Memory B cell (primary cell): Measurements from ENCODE around the gene DHX30.
"Not testable (repeated sequence)": the region's sequence is repeated elsewhere in the genome, so short reads cannot be mapped to it uniquely, and the experiment has no call there.

Experiments
- ATAC-seq: fragments of 150-1000 bp; cut with Tn5 transposase; 2 replicates; pipeline ENCODE4 v1.10.0; 2021; ENCODE audit warnings: low read depth, mild to moderate bottlenecking, moderate library complexity
- DNase-seq, 2 donors: peaks; one replicate each; pipeline ENCODE4 v3.0.0; 2022; ENCODE audit warnings: low spot score in 2 of 2
- H3K27ac Mint-ChIP-seq: one replicate; pipeline ENCODE4 v1.8.0; 2022; ENCODE audit warnings: mild to moderate bottlenecking, moderate library complexity, mixed read lengths
- H3K27me3 Mint-ChIP-seq: one replicate; pipeline ENCODE4 v1.8.0; 2022; ENCODE audit warnings: mixed read lengths
- H3K36me3 Mint-ChIP-seq: one replicate; pipeline ENCODE4 v1.8.0; 2022; ENCODE audit warnings: mild to moderate bottlenecking, mixed read lengths
- H3K4me1 Mint-ChIP-seq: one replicate; pipeline ENCODE4 v1.8.0; 2022; ENCODE audit warnings: mixed read lengths
- H3K4me3 Mint-ChIP-seq: one replicate; pipeline ENCODE4 v1.8.0; 2022; ENCODE audit warnings: mild to moderate bottlenecking, moderate library complexity, mixed read lengths
- H3K9me3 Mint-ChIP-seq: one replicate; pipeline ENCODE4 v1.8.0; 2022; ENCODE audit warnings: mixed read lengths

The DHX30 gene

DNA sequence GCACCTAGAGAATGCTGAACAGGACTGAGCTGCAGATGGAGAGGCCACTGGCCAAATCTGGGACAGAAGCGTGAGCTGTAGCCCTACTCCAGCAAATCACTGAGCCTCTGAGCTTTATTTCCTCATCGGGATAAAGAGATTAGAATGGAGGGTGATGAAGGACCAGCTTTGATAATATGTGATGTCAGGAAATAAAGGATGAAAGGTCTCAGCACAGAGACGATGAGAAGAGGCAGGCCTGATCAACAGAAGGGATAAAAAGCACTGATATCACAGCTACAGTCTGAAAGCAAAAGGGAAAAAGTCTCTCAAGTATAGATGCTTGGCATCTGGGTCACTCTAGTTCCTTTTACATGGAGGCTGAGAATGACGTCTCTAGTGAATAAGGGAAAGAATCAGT lies 70.0 kb downstream of the DHX30 start:
- no peaks in the 10 kb centered on the region for H3K27me3 Mint-ChIP-seq
- ATAC-seq, result no peak
- H3K27ac Mint-ChIP-seq, result no peak overlapping the region
- no peaks in the 10 kb centered on the region for H3K9me3 Mint-ChIP-seq
- peaks cover 3% of the 10 kb centered on the region for H3K4me1 Mint-ChIP-seq
- no peak overlapping the region for H3K4me3 Mint-ChIP-seq
- peaks cover 25% of the 10 kb centered on the region for H3K36me3 Mint-ChIP-seq
- DNase-seq, result no peak

DNA sequence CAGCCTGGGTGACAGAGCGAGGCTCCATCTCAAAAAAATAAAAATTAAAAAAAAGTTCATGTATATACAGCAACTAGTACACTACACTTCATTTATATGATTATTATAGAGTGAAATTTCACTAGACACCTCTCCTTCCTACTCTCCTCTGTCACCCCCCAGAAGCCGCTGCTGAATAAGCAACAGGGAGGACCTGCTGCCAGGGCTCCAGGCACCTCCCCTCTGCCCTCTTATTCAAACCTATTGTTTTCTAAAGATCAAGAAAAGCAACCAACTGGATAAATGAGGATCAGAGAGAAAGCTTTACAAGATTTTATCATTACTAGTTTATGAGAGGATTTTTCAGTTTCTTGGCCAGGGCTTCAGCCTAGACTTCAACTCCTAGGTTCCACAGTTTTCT lies 71.5 kb downstream of the DHX30 start:
- Mint-ChIP-seq H3K27ac (no peak overlapping the region), H3K9me3 (no peaks in the 10 kb centered on the region), H3K4me3 (no peak overlapping the region), H3K36me3 (peaks cover 17% of the 10 kb centered on the region), H3K27me3 (no peaks in the 10 kb centered on the region), H3K4me1 (peaks cover 3% of the 10 kb centered on the region)
- ATAC-seq (no peak), DNase-seq (no peak)

DNA sequence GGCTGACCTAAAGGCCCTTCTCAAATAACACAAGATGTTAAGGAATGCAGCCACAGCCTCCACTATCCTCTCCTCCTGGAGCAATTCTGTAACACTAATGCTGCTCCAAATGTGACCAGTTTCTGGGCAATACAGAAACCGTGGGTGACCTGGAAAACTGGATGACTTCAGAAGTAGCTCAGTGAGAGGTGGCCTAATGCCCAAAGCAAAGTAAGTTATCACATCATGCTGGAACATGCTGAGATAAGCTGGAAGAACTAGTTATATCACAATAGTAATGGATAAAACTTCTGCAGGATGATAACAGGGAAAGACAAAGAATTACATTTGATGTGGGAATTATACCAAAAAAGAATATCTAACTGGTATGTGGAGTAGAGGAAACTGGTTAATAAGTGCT lies 72.0 kb downstream of the DHX30 start:
- H3K36me3 Mint-ChIP-seq, result peaks cover 14% of the 10 kb centered on the region
- H3K9me3 Mint-ChIP-seq, result no peaks in the 10 kb centered on the region
- ATAC-seq, result no peak

DNA sequence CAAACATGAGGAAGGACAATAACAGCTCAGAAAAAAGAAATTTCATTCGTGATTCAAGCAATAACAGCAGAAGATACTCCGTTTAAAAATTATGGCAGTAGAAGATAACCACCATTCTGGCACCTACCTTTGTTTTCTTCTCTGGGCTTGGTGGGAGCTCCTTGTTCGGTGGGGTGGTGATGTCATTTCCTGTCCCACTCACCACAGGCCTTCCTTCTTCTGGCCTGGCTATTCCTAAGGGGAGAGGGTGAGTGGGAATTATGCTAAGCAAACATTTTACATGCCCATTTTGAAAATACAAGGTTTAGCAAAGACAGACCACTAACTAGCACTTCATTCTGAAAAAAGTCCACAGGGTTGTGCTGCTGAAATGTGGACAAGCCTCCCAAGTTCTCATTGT lies 74.4 kb downstream of the DHX30 start:
- DNase-seq (no peak), ATAC-seq (no peak)
- H3K4me1 Mint-ChIP-seq, result peaks cover 3% of the 10 kb centered on the region
- H3K27ac Mint-ChIP-seq, result peak overlapping the region; percentile 80
- H3K27me3 Mint-ChIP-seq, result no peaks in the 10 kb centered on the region
- peaks cover 8% of the 10 kb centered on the region for H3K36me3 Mint-ChIP-seq
- H3K4me3 Mint-ChIP-seq, result no peak overlapping the region
- no peaks in the 10 kb centered on the region for H3K9me3 Mint-ChIP-seq

More for the DNA sequence above, 72.0 kb downstream of the DHX30 start:
- Mint-ChIP-seq H3K27ac (no peak overlapping the region), H3K4me1 (peaks cover 3% of the 10 kb centered on the region), H3K27me3 (no peaks in the 10 kb centered on the region), H3K4me3 (no peak overlapping the region)
- no peak for DNase-seq

DNA sequence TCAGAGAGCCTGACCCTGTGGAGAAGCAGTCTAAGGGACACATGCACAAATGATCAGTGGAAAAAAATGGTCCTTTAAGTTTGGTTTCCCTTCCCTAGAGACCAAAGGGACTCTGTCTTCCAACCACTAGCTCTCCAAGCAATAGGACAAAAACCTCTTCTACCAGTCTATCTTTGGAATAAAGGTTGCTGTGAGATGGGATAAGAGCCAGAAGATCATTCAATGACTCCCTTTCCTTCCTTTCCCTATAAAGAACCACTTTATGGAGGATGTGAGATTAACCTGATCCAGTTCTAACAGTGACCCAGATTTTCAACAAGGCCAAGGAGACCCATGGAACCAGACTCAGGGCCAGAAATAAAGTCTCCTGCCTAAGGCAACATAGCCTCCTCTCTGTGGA lies 74.8 kb downstream of the DHX30 start:
- H3K27ac Mint-ChIP-seq, result peak overlapping the region; percentile 80
- peaks cover 3% of the 10 kb centered on the region for H3K4me1 Mint-ChIP-seq
- ATAC-seq (no peak), DNase-seq (no peak)
- H3K36me3 Mint-ChIP-seq, result peaks cover 8% of the 10 kb centered on the region
- H3K4me3 Mint-ChIP-seq, result no peak overlapping the region
- no peaks in the 10 kb centered on the region for H3K9me3 Mint-ChIP-seq
- no peaks in the 10 kb centered on the region for H3K27me3 Mint-ChIP-seq

DNA sequence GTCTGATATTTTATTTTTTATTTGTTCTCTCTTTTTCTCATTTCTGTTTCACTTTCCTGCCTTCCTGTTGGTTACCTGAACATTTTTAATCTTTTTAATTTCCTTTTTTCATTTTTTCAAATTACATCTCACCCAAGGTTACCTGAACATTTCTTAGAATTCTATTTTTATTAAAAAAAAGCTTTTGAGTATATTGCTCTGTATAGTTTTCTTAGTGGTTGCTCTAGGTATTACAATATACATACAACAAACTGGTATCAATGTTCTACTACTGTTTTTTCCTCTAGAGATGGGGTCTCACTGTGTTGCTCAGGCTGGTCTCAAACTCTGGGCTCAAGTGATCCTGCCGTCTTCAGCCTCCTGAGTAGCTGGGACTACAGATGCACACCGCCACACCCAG lies 79.4 kb downstream of the DHX30 start:
- H3K27ac Mint-ChIP-seq, result no peak overlapping the region
- H3K36me3 Mint-ChIP-seq, result peaks cover 18% of the 10 kb centered on the region
- H3K4me3 Mint-ChIP-seq, result no peak overlapping the region
- H3K4me1 Mint-ChIP-seq, result peaks cover 16% of the 10 kb centered on the region
- ATAC-seq (no peak), DNase-seq (no peak)
- H3K27me3 Mint-ChIP-seq, result no peaks in the 10 kb centered on the region
- H3K9me3 Mint-ChIP-seq, result no peaks in the 10 kb centered on the region

DNA sequence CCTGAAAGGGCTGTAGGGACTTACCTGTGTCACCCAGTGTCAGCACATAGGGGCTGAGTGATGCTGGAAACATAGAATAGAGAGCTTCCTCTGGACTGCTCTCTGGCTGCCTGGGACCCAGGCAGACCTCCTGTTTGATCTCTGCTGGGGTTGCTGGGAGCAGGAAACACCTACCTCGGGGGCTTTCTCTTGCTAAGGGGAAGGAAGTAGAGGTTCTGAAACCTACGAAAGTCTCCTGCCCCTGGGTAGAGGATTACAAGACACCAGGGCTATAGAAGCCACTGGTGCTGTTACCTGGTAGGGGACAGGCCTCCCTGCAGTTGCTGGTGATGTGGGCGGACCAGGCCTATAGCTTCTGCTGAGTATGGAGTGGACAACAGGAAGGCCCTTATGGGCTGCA lies 81.7 kb downstream of the DHX30 start:
- peak overlapping the region; percentile 38 for H3K27ac Mint-ChIP-seq
- H3K36me3 Mint-ChIP-seq, result peaks cover 22% of the 10 kb centered on the region
- no peaks in the 10 kb centered on the region for H3K9me3 Mint-ChIP-seq
- DNase-seq (no peak), ATAC-seq (peak; percentile 74)
- H3K4me1 Mint-ChIP-seq, result peaks cover 13% of the 10 kb centered on the region
- H3K27me3 Mint-ChIP-seq, result no peaks in the 10 kb centered on the region
- no peak overlapping the region for H3K4me3 Mint-ChIP-seq

DNA sequence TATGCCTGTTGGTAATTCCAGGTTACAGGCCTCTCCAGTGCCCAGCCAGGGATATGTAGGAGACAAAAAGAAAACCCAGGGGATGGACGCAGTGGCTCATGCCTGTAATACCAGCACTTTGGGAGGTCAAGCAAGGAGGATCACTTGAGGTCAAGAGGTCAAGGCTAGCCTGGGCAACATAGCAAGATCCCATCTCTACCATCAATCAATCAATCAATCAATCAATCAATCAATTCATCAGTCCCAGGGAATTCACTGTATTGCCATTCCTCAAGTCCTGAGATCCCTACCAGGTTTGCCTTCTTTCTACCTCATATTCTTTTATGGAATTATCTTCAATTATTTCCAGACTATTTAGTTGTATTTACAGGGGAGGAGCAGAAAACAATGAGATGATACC lies 82.2 kb downstream of the DHX30 start:
- H3K27ac Mint-ChIP-seq, result peak overlapping the region; percentile 38
- H3K4me1 Mint-ChIP-seq, result peaks cover 13% of the 10 kb centered on the region
- H3K9me3 Mint-ChIP-seq, result no peaks in the 10 kb centered on the region
- DNase-seq (no peak), ATAC-seq (no peak)
- H3K27me3 Mint-ChIP-seq, result no peaks in the 10 kb centered on the region
- H3K36me3 Mint-ChIP-seq, result peaks cover 22% of the 10 kb centered on the region
- no peak overlapping the region for H3K4me3 Mint-ChIP-seq

DNA sequence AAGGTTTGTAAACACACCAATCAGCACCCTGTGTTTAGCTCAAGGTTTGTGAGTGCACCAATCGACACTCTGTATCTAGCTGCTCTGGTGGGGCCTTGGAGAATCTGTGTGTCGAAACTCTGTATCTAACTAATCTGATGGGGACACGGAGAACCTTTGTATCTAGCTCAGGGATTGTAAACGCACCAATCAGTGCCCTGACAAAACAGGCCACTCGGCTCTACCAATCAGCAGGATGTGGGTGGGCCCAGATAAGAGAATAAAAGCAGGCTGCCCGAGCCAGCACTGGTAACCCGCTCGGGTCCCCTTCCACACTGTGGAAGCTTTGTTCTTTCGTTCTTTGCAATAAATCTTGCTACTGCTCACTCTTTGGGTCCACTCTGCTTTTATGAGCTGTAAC lies 85.1 kb downstream of the DHX30 start:
- H3K4me1 Mint-ChIP-seq, result peaks cover 13% of the 10 kb centered on the region
- H3K27ac Mint-ChIP-seq, H3K27me3 Mint-ChIP-seq, DNase-seq, H3K4me3 Mint-ChIP-seq, H3K9me3 Mint-ChIP-seq, ATAC-seq: not testable (repeated sequence)
- peaks cover 29% of the 10 kb centered on the region for H3K36me3 Mint-ChIP-seq

DNA sequence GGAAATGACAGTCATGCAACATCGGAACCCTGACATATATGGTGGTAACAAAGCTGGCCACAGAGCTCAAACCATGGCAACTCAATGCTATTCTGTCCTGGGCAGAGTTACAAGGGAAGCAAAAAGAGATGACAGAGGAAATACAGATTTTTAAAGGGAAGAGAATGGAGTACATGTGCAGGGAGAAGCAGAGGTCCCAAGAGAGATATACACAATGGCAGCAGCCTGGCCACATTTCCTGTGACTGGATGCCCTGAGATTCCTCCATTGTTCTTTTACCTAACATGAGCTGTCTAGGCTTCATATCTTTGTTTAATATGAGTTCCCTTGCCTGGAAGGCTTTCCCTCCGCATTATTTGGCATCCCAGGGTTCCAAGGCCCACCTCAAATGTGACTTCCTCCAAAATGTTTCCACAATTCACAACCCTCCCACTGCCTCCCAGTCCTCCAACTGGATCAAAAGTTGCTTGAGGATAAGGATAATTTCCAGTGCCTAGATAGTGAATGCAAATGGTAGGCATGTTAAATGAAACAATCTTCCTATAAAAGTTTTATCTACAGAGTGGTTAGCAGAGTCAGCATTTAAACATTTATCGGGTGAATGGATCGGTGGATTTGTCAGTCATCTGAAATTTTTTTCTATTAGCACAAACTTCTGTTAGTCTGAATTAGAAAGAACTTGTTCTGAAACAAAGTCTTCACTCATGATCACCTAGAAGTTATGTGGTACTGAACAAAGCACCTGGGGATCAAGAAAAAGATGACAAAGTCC lies 86.2 kb downstream of the DHX30 start:
- Mint-ChIP-seq H3K27ac (peak overlapping the region; percentile 35), H3K9me3 (no peaks in the 10 kb centered on the region), H3K4me3 (no peak overlapping the region), H3K4me1 (peaks cover 13% of the 10 kb centered on the region), H3K36me3 (peaks cover 25% of the 10 kb centered on the region), H3K27me3 (no peaks in the 10 kb centered on the region)
- ATAC-seq (no peak), DNase-seq (no peak)

DNA sequence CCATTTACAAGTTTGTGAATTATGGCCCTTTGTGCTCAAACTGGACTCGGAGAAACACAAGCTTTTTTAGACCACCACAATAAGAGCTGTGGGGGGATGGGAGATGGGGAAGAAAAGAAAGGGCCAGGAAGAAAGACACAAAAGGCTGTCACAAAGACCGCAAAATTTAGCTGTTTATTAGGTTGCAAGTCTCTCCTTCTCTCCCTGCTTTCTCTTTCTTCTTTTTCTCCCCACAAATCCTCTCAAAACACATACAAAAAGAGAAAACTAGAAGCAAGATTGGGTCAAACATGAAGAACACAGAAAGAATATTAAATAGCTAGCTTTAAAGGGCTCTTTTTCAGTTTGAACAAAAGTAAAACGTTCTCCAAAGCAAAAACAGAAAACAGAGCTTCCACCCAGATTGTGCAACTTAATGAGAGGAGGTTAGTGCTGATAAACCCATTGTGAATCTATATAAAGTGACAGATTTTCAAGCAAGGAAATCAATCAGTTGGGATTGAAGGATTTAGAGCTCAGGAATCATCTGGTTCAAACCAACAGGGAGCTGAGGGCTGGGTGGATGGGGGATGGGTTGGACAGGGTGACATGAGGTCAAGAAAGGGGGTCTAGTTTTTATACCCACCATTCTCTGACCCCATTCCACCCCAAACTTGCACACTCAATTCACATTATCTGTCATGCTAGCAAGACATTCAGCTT lies 87.3 kb downstream of the DHX30 start:
- H3K4me3 Mint-ChIP-seq, result no peak overlapping the region
- H3K36me3 Mint-ChIP-seq, result peaks cover 15% of the 10 kb centered on the region
- no peaks in the 10 kb centered on the region for H3K9me3 Mint-ChIP-seq
- no peak overlapping the region for H3K27ac Mint-ChIP-seq
- no peaks in the 10 kb centered on the region for H3K27me3 Mint-ChIP-seq
- no peak for DNase-seq
- no peak for ATAC-seq
- H3K4me1 Mint-ChIP-seq, result peaks cover 4% of the 10 kb centered on the region

DNA sequence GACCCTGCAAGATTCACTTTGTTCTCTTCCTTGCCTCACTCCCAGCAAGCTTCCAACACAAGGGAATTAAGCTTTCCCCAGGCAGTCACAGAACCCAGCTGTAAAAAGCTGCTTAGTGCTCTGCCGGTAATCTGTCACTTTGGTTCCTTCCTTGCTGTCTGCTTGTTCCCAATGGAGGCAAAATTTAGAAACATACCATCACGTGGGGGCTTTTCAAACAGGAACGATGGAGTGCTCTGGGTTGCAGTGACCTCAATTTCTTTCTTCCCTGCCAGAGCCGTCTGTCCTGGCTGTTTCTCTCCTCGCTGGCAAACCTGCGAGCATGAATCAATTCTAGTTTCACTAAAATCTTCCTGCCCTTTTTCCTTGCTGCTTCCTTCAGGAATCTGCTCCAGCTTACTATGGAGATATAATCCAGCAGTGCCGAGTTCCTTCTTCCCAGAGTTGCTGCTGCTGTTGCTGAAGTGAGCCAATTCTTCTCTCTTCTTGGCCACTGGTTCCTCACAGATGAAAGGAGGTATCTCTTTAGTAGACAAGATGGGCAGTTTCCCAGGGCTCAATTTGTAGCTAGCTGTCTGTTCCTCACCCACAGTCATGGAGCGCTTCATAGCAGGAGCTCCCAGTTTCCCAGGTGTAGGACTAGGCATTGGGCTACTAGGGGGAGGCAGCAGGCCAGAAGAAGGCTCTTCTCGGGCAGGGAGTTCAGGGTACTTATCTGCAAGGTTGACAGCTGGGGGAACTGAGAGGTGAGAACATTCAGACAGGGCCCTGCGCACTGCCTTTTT lies 88.1 kb downstream of the DHX30 start:
- Mint-ChIP-seq H3K27me3 (no peaks in the 10 kb centered on the region), H3K4me1 (peaks cover 4% of the 10 kb centered on the region), H3K36me3 (peaks cover 18% of the 10 kb centered on the region), H3K27ac (no peak overlapping the region), H3K4me3 (no peak overlapping the region), H3K9me3 (no peaks in the 10 kb centered on the region)
- DNase-seq (no peak), ATAC-seq (no peak)

DNA sequence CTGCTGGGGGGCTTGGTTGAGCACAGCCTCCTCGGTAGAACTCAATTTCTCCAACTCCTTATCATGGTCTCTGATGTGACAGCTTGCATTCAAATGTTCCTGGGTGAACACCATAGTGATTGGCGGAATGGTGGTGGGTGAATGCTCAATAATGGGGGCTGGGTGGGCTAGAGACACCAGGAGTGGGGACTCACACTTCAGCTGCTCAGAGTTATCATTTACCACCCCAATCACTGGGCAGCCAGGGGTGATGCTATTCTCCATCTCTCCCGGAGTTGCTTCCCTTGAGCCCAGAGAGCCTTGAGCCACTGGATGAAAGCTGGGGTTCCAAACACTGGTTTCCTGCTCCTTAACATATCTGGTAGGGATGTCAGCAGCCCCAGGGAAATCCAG lies 88.7 kb downstream of the DHX30 start:
- peaks cover 2% of the 10 kb centered on the region for H3K4me1 Mint-ChIP-seq
- no peak overlapping the region for H3K27ac Mint-ChIP-seq
- H3K4me3 Mint-ChIP-seq, result no peak overlapping the region
- no peak for ATAC-seq
- no peak for DNase-seq
- no peaks in the 10 kb centered on the region for H3K27me3 Mint-ChIP-seq
- peaks cover 19% of the 10 kb centered on the region for H3K36me3 Mint-ChIP-seq
- H3K9me3 Mint-ChIP-seq, result no peaks in the 10 kb centered on the region

DNA sequence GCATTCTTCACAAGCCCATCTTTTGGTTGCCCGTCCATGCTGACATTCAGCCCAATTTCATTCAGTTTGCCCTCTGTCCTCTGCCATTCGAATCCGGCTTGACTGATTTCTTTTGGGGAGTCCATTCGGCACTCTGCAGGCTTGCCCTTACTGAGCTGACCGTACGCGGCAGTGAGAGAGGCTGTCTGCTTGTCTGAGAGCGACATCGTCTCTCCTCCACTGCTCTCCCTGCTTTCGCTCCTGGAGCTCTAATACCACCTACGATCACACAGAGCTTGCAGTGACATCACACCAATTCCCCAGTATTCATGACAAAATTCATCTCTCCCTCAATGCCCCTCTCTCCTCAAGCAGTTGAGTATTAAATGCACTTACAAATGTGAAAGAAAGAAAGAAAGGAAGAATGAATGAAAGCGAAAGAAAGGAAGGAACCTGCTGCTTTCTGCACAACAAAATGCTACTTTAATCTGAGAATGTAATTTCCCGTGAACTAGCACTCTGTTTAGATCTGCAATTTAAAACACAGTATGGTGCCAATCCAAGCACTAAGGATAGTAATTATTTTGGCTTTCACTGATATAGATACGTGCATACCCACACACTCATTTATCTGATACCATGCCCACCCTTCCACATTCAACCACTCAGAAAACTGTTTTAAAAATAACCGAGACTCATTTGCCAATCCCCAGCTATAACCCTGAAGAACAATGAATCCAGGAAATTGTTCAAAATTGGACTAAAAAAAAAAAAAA lies 89.5 kb downstream of the DHX30 start:
- H3K4me3 Mint-ChIP-seq, result no peak overlapping the region
- no peaks in the 10 kb centered on the region for H3K4me1 Mint-ChIP-seq
- H3K27ac Mint-ChIP-seq, result no peak overlapping the region
- DNase-seq (no peak), ATAC-seq (no peak)
- H3K36me3 Mint-ChIP-seq, result peaks cover 18% of the 10 kb centered on the region
- H3K9me3 Mint-ChIP-seq, result no peaks in the 10 kb centered on the region
- H3K27me3 Mint-ChIP-seq, result no peaks in the 10 kb centered on the region
